ENCODE measurements around the gene RBMS1. TPM values are rescaled to one million over a fixed set of nuclear protein-coding genes. Genes with fewer than 3 reads are reported as not detected.

The RBMS1 gene
- total and polyA plus RNA-seq, 2 experiments from 2014 or later = 55.5 to 94.8 TPM

DNA sequence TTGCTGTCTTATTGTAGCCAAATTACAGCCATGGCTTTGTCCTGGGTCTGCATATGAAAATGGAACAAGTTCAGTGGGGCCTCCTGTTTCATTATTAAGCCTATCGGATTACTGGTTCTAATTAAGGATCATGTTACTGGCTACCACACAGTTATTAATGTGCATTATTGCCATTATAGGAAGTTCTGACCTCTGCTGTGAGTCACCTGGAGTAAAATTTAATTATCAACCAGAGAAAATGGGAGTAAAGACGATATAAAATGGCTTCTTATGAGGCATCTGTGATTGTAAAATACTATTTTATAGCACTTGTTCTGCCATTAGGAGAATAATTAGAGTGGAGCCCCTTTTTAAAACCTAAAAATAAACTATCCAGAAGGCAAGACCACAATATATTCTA lies 150.2 kb downstream of the RBMS1 start:
- H3K4me3 ChIP-seq = no peak overlapping the region
- H3K36me3 ChIP-seq (ENCODE audit: insufficient read depth) = no peaks in the 10 kb centered on the region
- H3F3A ChIP-seq (replicated peaks; ENCODE audit: low read depth) = no peaks in the 10 kb centered on the region
- H3K4me3 Mint-ChIP-seq = no peak overlapping the region
- no peak for DNase-seq (ENCODE audit: low spot score)
- no peak overlapping the region for H2AFZ ChIP-seq
- no peaks in the 10 kb centered on the region for H3K9me2 ChIP-seq (ENCODE audit: insufficient read depth)
- H3K79me2 ChIP-seq (replicated peaks; ENCODE audit: insufficient read depth) = peaks cover 91% of the 10 kb centered on the region
- H3K4me1 ChIP-seq (ENCODE audit: insufficient read depth) = peaks cover 4% of the 10 kb centered on the region; the same call in 1 of the 2 replicates
- H3K27me3 Mint-ChIP-seq (ENCODE audit: insufficient read depth, low read depth, poor library complexity) = no peaks in the 10 kb centered on the region
- H3K27ac Mint-ChIP-seq = no peak overlapping the region
- H3K4me1 Mint-ChIP-seq = peaks cover 18% of the 10 kb centered on the region; the same call in 2 of the 3 replicates
- no peak overlapping the region for H3K4me2 ChIP-seq
- H3K27me3 ChIP-seq (ENCODE audit: insufficient read depth) = no peaks in the 10 kb centered on the region
- TF ChIP-seq ETS1 (IDR thresholded peaks at IDR 0.05) (no peak), EZH2 (IDR thresholded peaks at IDR 0.05; ENCODE audit: low read depth, unreplicated experiment) (no peak), CREB1 (CRISPR knock-in tag; IDR thresholded peaks at IDR 0.05; ENCODE audit: low read depth) (no peak), NANOG (IDR thresholded peaks at IDR 0.05; ENCODE audit: borderline replicate concordance) (no peak), CTCF (conservative IDR thresholded peaks at IDR 0.05; ENCODE audit: low read depth in 2 of 2) (no peak), EZH2phosphoT487 (IDR thresholded peaks at IDR 0.05; ENCODE audit: unreplicated experiment) (no peak), STAT1 (IDR thresholded peaks at IDR 0.05; ENCODE audit: unreplicated experiment) (no peak), POLR2AphosphoS5 (IDR thresholded peaks at IDR 0.05; ENCODE audit: low read depth) (no peak), ZNF114 (CRISPR knock-in tag; IDR thresholded peaks at IDR 0.05) (no peak), ZNF331 (CRISPR knock-in tag; IDR thresholded peaks at IDR 0.05; ENCODE audit: low read depth) (no peak), JUNB (IDR thresholded peaks at IDR 0.05; ENCODE audit: unreplicated experiment) (no peak)
- TF ChIP-seq, protein P1, sequence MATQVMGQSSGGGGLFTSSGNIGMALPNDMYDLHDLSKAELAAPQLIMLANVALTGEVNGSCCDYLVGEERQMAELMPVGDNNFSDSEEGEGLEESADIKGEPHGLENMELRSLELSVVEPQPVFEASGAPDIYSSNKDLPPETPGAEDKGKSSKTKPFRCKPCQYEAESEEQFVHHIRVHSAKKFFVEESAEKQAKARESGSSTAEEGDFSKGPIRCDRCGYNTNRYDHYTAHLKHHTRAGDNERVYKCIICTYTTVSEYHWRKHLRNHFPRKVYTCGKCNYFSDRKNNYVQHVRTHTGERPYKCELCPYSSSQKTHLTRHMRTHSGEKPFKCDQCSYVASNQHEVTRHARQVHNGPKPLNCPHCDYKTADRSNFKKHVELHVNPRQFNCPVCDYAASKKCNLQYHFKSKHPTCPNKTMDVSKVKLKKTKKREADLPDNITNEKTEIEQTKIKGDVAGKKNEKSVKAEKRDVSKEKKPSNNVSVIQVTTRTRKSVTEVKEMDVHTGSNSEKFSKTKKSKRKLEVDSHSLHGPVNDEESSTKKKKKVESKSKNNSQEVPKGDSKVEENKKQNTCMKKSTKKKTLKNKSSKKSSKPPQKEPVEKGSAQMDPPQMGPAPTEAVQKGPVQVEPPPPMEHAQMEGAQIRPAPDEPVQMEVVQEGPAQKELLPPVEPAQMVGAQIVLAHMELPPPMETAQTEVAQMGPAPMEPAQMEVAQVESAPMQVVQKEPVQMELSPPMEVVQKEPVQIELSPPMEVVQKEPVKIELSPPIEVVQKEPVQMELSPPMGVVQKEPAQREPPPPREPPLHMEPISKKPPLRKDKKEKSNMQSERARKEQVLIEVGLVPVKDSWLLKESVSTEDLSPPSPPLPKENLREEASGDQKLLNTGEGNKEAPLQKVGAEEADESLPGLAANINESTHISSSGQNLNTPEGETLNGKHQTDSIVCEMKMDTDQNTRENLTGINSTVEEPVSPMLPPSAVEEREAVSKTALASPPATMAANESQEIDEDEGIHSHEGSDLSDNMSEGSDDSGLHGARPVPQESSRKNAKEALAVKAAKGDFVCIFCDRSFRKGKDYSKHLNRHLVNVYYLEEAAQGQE (IDR thresholded peaks at IDR 0.05; ENCODE audit: unreplicated experiment) = no peak
- TF ChIP-seq, protein P2, sequence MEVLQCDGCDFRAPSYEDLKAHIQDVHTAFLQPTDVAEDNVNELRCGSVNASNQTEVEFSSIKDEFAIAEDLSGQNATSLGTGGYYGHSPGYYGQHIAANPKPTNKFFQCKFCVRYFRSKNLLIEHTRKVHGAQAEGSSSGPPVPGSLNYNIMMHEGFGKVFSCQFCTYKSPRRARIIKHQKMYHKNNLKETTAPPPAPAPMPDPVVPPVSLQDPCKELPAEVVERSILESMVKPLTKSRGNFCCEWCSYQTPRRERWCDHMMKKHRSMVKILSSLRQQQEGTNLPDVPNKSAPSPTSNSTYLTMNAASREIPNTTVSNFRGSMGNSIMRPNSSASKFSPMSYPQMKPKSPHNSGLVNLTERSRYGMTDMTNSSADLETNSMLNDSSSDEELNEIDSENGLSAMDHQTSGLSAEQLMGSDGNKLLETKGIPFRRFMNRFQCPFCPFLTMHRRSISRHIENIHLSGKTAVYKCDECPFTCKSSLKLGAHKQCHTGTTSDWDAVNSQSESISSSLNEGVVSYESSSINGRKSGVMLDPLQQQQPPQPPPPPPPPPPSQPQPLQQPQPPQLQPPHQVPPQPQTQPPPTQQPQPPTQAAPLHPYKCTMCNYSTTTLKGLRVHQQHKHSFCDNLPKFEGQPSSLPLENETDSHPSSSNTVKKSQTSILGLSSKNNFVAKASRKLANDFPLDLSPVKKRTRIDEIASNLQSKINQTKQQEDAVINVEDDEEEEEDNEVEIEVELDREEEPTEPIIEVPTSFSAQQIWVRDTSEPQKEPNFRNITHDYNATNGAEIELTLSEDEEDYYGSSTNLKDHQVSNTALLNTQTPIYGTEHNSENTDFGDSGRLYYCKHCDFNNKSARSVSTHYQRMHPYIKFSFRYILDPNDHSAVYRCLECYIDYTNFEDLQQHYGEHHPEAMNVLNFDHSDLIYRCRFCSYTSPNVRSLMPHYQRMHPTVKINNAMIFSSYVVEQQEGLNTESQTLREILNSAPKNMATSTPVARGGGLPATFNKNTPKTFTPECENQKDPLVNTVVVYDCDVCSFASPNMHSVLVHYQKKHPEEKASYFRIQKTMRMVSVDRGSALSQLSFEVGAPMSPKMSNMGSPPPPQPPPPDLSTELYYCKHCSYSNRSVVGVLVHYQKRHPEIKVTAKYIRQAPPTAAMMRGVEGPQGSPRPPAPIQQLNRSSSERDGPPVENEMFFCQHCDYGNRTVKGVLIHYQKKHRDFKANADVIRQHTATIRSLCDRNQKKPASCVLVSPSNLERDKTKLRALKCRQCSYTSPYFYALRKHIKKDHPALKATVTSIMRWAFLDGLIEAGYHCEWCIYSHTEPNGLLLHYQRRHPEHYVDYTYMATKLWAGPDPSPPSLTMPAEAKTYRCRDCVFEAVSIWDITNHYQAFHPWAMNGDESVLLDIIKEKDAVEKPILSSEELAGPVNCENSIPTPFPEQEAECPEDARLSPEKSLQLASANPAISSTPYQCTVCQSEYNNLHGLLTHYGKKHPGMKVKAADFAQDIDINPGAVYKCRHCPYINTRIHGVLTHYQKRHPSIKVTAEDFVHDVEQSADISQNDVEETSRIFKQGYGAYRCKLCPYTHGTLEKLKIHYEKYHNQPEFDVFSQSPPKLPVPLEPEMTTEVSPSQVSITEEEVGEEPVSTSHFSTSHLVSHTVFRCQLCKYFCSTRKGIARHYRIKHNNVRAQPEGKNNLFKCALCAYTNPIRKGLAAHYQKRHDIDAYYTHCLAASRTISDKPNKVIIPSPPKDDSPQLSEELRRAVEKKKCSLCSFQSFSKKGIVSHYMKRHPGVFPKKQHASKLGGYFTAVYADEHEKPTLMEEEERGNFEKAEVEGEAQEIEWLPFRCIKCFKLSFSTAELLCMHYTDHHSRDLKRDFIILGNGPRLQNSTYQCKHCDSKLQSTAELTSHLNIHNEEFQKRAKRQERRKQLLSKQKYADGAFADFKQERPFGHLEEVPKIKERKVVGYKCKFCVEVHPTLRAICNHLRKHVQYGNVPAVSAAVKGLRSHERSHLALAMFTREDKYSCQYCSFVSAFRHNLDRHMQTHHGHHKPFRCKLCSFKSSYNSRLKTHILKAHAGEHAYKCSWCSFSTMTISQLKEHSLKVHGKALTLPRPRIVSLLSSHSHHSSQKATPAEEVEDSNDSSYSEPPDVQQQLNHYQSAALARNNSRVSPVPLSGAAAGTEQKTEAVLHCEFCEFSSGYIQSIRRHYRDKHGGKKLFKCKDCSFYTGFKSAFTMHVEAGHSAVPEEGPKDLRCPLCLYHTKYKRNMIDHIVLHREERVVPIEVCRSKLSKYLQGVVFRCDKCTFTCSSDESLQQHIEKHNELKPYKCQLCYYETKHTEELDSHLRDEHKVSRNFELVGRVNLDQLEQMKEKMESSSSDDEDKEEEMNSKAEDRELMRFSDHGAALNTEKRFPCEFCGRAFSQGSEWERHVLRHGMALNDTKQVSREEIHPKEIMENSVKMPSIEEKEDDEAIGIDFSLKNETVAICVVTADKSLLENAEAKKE (CRISPR knock-in tag; IDR thresholded peaks at IDR 0.05) = no peak
- H3K9me3 Mint-ChIP-seq = no peaks in the 10 kb centered on the region
- no peak overlapping the region for H3K27ac ChIP-seq (ENCODE audit: low read depth)
- ATAC-seq = no peak
- H4K20me1 ChIP-seq (replicated peaks; ENCODE audit: insufficient read depth) = peaks cover 3% of the 10 kb centered on the region; the same call in 1 of the 2 replicates
- no peaks in the 10 kb centered on the region for H3K36me3 Mint-ChIP-seq (ENCODE audit: low read depth)

Data from GM23338 (cell line).